Calu3 (cell line): Measurements from ENCODE around the gene RYR3. TPM values are rescaled to one million over a fixed set of nuclear protein-coding genes. Genes with fewer than 3 reads are reported as not detected.

Experiments used
- BruUV-seq: library from RNA; stranded (reverse); fragments of 400-500 nt; replicated peaks from 2 replicates; lab custom pipeline; 2021; lab: Mats Ljungman, UMichigan
- CTCF ChIA-PET: fragments of 300-600 bp; sonication (Branson Sonifier 250); formaldehyde crosslinking; loops from one replicate; lab custom pipeline; 2022; ENCODE audit warnings: antibody characterized with exemption; lab: Charles Lee
- DNase-seq: peaks from one replicate; pipeline ENCODE4 v3.0.0; 2022
- H3K27ac Mint-ChIP-seq: one replicate; pipeline ENCODE4 v1.8.0; 2022; ENCODE audit warnings: mixed read lengths; ENCODE audit not compliant: unreplicated experiment
- H3K27me3 Mint-ChIP-seq: one replicate; pipeline ENCODE4 v1.8.0; 2022; ENCODE audit warnings: mixed read lengths; ENCODE audit not compliant: unreplicated experiment
- H3K36me3 Mint-ChIP-seq: one replicate; pipeline ENCODE4 v1.8.0; 2022; ENCODE audit warnings: mild to moderate bottlenecking, moderate library complexity, mixed read lengths; ENCODE audit not compliant: insufficient read depth, unreplicated experiment
- H3K4me1 Mint-ChIP-seq: one replicate; pipeline ENCODE4 v1.8.0; 2022; ENCODE audit warnings: mild to moderate bottlenecking, low read depth, mixed read lengths; ENCODE audit not compliant: unreplicated experiment
- H3K4me3 Mint-ChIP-seq: one replicate; pipeline ENCODE4 v1.8.0; 2022; ENCODE audit warnings: mild to moderate bottlenecking, low read depth, moderate library complexity, mixed read lengths; ENCODE audit not compliant: unreplicated experiment
- H3K9me3 Mint-ChIP-seq: one replicate; pipeline ENCODE4 v1.8.0; 2022; ENCODE audit warnings: low read depth, mixed read lengths; ENCODE audit not compliant: unreplicated experiment
- CTCF ChIP-seq: fragments of 200-600 bp; IDR thresholded peaks from one replicate; pipeline ENCODE4 v1.8.0; 2022; ENCODE audit warnings: antibody characterized with exemption; ENCODE audit not compliant: unreplicated experiment
- intact Hi-C: fragments of 100-400 bp; cut with micrococcal nuclease; formaldehyde crosslinking; loops from one replicate; pipeline ENCODE4 v1.10.0; 2022; ENCODE audit not compliant: unreplicated experiment
- total RNA-seq: library from RNA; stranded (reverse); gene quantifications from 2 replicates; pipeline ENCODE4 v1.2.3, GENCODE V29; 2022

Gene RYR3
- total RNA-seq, 1 experiment from 2014 or later: not detected

- CTCF ChIA-PET: no interaction called here
- no peak overlapping the region for H3K27ac Mint-ChIP-seq
- no TSS peak for BruUV-seq
- DNase-seq: no peak
- TF ChIP-seq CTCF: no peak
- no peaks in the 10 kb centered on the region for H3K4me1 Mint-ChIP-seq
- peaks cover 4% of the 10 kb centered on the region for H3K9me3 Mint-ChIP-seq
- H3K36me3 Mint-ChIP-seq: no peaks in the 10 kb centered on the region
- H3K27me3 Mint-ChIP-seq: peaks cover 19% of the 10 kb centered on the region
- no peak overlapping the region for H3K4me3 Mint-ChIP-seq
- intact Hi-C loops: no loop called here
Measured at GRCh38 chr15:33298631-33299030, 12.1 kb upstream of the RYR3 start.

GRCh38 chr15:33304924-33305323 lies 5.8 kb upstream of the RYR3 start:
- no peak for TF ChIP-seq CTCF
- Mint-ChIP-seq H3K4me3 (no peak overlapping the region), H3K27ac (no peak overlapping the region), H3K27me3 (peaks cover 39% of the 10 kb centered on the region), H3K4me1 (no peaks in the 10 kb centered on the region), H3K36me3 (no peaks in the 10 kb centered on the region), H3K9me3 (peaks cover 4% of the 10 kb centered on the region)
- no peak for DNase-seq
- intact Hi-C loops: no loop called here
- CTCF ChIA-PET: no interaction called here
- no TSS peak for BruUV-seq

GRCh38 chr15:33309602-33310276 lies 1.0 kb upstream of the RYR3 start:
- H3K36me3 Mint-ChIP-seq: no peaks in the 10 kb centered on the region
- no peaks in the 10 kb centered on the region for H3K9me3 Mint-ChIP-seq
- H3K27me3 Mint-ChIP-seq: peaks cover 26% of the 10 kb centered on the region
- TF ChIP-seq CTCF: no peak
- no peak for DNase-seq
- H3K4me3 Mint-ChIP-seq: no peak overlapping the region
- H3K27ac Mint-ChIP-seq: no peak overlapping the region
- no peaks in the 10 kb centered on the region for H3K4me1 Mint-ChIP-seq
- intact Hi-C loops: no loop called here
- CTCF ChIA-PET: no interaction called here
- no TSS peak for BruUV-seq

- Mint-ChIP-seq H3K4me3 (no peak overlapping the region), H3K9me3 (no peaks in the 10 kb centered on the region), H3K36me3 (no peaks in the 10 kb centered on the region), H3K27me3 (peaks cover 12% of the 10 kb centered on the region), H3K4me1 (no peaks in the 10 kb centered on the region), H3K27ac (no peak overlapping the region)
- CTCF ChIA-PET: no interaction called here
- no peak for TF ChIP-seq CTCF
- DNase-seq: no peak
- intact Hi-C loops: no loop called here
- no TSS peak for BruUV-seq
Measured at GRCh38 chr15:33311312-33311971, 675 bp downstream of the RYR3 start.
